Kidney epithelial cell (primary cell): ENCODE measurements around the gene OSBP. TPM values are rescaled to one million over a fixed set of nuclear protein-coding genes. Genes with fewer than 3 reads are reported as not detected.
"Not testable (repeated sequence)": the region's sequence is repeated elsewhere in the genome, so short reads cannot be mapped to it uniquely, and the experiment has no call there.

Experiments
- DNase-seq: peaks from one replicate; pipeline ENCODE4 v3.0.0-alpha.2; 2010; ENCODE audit warnings: low read depth
- H3K27me3 ChIP-seq: 2 replicates; pipeline ENCODE4 v1.6.0; 2011; ENCODE audit warnings: low read length; ENCODE audit not compliant: control insufficient read depth, insufficient read depth
- H3K36me3 ChIP-seq: 2 replicates; pipeline ENCODE4 v1.5.1; 2011; ENCODE audit warnings: low read length; ENCODE audit not compliant: control insufficient read depth, insufficient read depth
- H3K4me3 ChIP-seq: 2 replicates; pipeline ENCODE4 v1.5.1; 2011; ENCODE audit warnings: low read depth, mild to moderate bottlenecking, control low read depth, low read length
- total RNA-seq: library from RNA; depleted of rRNA; stranded (reverse); fragments of >200 nt; gene quantifications from 2 replicates; pipeline ENCODE4 v1.2.3, GENCODE V29; 2015
- TF ChIP-seq, protein P1 (sequence below): IDR thresholded peaks from 2 replicates; pipeline ENCODE4 v1.5.1; 2011; ENCODE audit warnings: mild to moderate bottlenecking, moderate library complexity, low read length, control low read depth, inconsistent platforms; ENCODE audit not compliant: insufficient read depth, poor library complexity, severe bottlenecking

OSBP gene
- total RNA-seq, 1 donor from 2014 or later = 27.1 TPM

DNA sequence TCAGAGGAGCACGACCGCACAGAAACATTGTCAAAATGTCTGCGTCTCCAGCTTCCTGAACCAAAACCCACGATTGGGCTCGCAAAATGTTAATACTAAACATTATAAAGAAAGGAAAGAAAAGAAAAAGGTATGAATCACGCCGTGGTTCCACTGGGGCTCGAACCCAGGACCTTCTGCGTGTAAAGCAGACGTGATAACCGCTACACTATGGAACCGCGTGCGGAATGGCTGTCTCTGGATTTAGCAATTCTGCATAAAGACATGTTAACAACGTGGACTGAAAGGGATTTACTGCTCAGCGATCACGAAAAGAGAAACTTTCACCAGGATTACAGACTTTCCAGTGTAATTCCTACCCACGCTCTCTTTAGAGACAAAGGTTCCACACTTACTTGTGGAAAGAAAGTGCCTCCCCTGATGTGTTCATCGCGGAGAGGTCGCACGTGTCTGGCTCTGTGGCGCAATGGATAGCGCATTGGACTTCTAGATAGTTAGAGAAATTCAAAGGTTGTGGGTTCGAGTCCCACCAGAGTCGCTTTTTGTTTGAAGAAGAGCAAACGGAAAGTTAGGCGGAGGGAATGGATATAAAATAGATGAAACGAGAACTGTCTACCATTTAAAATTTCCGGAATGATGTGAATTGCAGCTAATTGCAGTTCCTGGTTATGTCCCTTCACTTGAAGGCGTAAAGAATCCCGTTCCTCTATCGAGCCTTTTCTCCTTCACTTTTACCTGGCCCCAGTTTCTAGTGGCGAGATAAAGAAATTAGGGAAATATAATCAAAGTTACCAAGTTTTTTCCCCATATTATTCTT is 64.5 kb downstream of the OSBP start:
- TF ChIP-seq, protein P1, sequence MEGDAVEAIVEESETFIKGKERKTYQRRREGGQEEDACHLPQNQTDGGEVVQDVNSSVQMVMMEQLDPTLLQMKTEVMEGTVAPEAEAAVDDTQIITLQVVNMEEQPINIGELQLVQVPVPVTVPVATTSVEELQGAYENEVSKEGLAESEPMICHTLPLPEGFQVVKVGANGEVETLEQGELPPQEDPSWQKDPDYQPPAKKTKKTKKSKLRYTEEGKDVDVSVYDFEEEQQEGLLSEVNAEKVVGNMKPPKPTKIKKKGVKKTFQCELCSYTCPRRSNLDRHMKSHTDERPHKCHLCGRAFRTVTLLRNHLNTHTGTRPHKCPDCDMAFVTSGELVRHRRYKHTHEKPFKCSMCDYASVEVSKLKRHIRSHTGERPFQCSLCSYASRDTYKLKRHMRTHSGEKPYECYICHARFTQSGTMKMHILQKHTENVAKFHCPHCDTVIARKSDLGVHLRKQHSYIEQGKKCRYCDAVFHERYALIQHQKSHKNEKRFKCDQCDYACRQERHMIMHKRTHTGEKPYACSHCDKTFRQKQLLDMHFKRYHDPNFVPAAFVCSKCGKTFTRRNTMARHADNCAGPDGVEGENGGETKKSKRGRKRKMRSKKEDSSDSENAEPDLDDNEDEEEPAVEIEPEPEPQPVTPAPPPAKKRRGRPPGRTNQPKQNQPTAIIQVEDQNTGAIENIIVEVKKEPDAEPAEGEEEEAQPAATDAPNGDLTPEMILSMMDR = no peak
- H3K4me3 ChIP-seq = peak overlapping the region; percentile 58
- H3K36me3 ChIP-seq = no peaks in the 10 kb centered on the region
- no peaks in the 10 kb centered on the region for H3K27me3 ChIP-seq
- DNase-seq = no peak

DNA sequence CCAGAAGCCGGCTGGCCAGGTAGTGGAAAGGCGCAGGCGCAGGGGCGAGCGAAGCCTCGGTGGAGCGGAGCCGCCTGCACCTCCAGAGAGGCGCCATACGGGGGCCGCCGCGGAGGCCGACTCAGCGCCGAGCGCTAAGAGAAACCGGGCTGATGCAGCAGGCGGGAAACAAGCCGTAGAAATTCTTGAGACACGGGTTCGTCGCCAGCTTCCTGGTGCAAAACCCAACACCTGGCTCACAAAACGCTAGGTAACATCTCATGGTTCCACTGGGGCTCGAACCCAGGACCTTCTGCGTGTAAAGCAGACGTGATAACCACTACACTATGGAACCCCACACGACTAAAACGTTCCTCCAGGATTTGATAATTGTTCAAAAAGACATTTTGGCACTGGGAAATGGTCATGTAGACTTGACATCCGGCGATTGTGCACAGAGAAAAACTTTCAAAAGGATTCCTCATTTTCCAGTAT is 65.2 kb downstream of the OSBP start:
- Histone ChIP-seq H3K36me3 (no peaks in the 10 kb centered on the region), H3K4me3 (peak overlapping the region; percentile 58), H3K27me3 (no peaks in the 10 kb centered on the region)
- TF ChIP-seq, protein P1 = peak; percentile 48
- DNase-seq = no peak

DNA sequence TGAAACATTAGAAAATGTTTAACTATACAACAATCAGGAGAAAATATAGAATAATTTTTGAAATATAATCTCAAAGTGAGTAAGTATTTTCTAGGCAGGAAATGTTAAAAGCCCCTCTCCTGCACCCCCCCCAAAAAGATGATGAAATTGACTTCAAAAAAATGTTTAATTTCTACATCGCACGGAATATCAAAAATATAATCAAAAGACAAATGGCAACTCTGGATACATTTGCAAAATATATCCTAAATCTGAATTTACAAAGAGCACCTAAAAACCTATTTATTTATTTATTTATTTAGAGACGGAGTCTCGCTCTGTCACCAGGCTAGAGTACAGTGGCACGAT is 67.3 kb downstream of the OSBP start:
- no peaks in the 10 kb centered on the region for H3K36me3 ChIP-seq
- TF ChIP-seq, protein P1 = no peak
- H3K4me3 ChIP-seq = no peak overlapping the region
- H3K27me3 ChIP-seq = no peaks in the 10 kb centered on the region
- DNase-seq = no peak

DNA sequence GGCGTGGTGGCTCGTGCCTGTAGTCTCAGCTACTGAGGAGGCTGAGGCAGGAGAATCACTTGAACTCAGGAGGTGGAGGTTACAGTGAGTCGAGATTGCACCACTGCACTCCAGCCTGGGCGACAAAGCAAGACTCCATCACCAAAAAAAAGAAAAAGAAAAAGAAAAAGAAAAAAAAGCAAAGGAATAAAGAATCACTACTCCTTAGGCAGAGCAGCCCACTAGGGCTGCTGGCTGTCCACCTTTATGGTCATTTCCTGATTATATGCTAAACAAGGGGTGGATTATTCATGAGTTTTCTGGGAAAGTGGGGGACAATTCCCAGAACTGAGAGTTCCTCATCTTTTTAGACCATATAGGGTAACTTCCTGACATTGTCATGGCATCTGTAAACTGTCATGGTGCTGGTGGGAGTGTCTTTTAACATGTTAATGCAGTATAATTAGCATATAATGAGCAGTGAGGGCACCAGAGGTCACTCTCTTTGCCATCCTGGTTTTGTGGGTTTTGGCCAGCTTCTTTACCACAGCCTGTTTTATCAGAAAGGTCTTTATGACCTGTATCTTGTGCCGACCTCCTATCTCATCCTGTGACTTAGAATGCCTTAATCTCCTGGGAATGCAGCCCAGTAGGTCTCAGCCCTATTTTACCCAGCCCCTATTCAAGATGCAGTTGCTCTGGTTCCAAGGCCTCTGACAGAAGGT is 67.8 kb downstream of the OSBP start:
- not testable (repeated sequence) for H3K27me3 ChIP-seq

DNA sequence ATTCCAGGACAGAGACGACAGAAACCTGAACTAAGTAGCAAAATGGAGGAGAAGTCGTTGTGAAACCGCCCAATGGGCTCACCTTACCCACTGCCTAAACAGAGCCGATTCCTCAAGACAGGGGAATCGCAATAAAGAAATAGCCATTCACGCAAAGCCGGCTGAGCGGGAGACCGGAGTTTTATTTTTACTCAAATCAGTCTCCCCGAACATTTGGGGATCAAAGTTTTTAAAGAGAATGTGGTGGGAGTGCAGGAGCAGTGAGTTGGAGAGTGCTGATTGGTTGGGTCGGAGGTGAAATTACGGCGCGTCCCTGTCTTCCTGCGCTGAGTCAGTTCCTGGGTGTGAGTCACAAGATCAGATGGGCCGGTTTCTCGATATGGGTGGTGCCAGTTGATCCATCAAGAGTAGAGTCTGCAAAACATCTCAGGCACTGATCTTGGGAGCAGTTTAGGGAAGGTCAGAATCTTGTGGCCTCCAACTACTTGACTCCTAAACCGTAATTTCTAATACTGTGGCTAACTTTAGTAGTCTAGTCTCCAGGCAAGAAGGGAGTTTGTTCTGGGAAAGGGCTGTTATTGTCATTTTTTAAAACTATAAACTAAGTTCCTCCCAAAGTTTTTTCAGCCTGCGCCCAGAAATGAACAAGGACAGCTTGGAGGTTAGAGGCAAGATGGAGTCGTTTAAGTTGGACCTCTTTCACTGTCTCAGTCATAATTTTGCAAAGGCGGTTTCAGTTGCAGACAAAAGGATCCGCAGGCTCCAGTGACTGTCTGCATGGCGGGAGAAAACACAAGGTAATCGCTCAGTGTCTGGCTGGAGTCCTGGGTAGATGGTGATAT is 70.2 kb downstream of the OSBP start:
- TF ChIP-seq, protein P1 = no peak
- no peaks in the 10 kb centered on the region for H3K27me3 ChIP-seq
- no peak for DNase-seq
- H3K36me3 ChIP-seq = no peaks in the 10 kb centered on the region
- H3K4me3 ChIP-seq = no peak overlapping the region

More for the DNA sequence above, 67.8 kb downstream of the OSBP start:
- H3K4me3 ChIP-seq, H3K36me3 ChIP-seq, DNase-seq: not testable (repeated sequence)

DNA sequence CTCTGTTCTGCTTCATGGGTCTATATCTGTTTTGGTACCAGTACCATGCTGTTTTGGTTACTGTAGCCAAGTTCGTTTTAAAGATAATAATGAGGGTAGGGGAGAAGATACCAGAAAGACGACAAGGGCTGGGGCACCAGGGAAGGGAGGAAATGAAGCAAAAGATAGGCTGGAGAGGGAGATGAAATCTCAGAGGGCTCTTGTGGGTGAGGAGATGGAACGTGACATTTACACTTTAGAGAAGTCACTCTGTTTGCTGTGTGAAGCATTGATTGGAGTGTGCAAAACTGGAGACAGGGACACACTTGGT is 70.8 kb downstream of the OSBP start:
- TF ChIP-seq, protein P1 = no peak
- H3K36me3 ChIP-seq = no peaks in the 10 kb centered on the region
- no peak for DNase-seq
- H3K4me3 ChIP-seq = no peak overlapping the region
- no peaks in the 10 kb centered on the region for H3K27me3 ChIP-seq

DNA sequence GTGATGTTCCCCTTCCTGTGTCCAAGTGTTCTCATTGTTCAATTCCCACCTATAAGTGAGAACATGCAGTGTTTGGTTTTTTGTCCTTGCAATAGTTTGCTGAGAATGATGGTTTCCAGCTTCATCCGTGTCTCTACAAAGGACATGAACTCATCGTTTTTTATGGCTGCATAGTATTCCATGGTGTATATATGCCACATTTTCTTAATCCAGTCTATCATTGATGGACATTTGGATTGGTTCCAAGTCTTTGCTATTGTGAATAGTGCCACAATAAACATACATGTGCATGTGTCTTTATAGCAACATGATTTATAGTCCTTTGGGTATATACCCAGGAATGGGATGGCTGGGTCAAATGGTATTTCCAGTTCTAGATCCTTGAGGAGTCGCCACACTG is 71.9 kb downstream of the OSBP start:
- DNase-seq, H3K4me3 ChIP-seq, H3K27me3 ChIP-seq, H3K36me3 ChIP-seq: not testable (repeated sequence)
